ENCODE measurements around the gene BANF2.

DNA sequence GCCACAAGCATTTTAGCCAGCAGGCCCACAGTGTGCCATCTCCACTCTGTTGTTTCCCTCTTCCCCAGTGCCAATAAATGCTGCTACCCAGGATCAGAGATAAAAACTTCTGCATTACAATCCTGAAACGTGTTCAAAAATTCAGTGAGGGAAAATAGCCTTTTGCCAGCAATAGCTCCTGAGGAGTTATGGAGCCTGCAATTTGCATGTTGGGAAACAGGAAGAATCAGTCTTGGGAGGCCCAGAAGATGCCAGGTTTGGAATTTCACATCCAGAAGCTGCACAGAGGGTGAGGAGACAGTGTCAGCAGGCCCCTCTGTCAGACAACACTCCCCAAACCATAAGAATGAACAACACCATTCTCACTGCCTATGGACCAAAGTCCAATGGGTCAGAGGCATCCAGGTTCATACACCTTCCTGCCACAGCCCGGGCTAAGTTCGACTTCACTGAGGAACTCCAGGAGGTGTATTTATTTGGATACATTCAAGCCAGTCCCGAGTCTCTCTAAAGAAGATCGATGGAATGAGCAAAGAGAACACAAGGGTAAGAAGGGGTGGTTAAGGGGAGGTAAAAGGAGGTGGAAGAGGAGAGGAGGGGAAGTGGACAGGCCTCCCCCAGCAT lies 38.5 kb upstream of the BANF2 start:
- no peak for TF ChIP-seq MAFK (conservative IDR thresholded peaks at IDR 0.05 in 1 of 2, IDR thresholded peaks at IDR 0.05 in 1 of 2; ENCODE audit: low read length in 2 of 2)
- no peak for TF ChIP-seq RNF2 (conservative IDR thresholded peaks at IDR 0.05; ENCODE audit: low read depth)
- TF ChIP-seq ZNF224 (CRISPR knock-in tag; IDR thresholded peaks at IDR 0.05) = 0 out of 2 replicates have a peak, but pooled peaks have one; percentile 72
- TF ChIP-seq, protein P1, sequence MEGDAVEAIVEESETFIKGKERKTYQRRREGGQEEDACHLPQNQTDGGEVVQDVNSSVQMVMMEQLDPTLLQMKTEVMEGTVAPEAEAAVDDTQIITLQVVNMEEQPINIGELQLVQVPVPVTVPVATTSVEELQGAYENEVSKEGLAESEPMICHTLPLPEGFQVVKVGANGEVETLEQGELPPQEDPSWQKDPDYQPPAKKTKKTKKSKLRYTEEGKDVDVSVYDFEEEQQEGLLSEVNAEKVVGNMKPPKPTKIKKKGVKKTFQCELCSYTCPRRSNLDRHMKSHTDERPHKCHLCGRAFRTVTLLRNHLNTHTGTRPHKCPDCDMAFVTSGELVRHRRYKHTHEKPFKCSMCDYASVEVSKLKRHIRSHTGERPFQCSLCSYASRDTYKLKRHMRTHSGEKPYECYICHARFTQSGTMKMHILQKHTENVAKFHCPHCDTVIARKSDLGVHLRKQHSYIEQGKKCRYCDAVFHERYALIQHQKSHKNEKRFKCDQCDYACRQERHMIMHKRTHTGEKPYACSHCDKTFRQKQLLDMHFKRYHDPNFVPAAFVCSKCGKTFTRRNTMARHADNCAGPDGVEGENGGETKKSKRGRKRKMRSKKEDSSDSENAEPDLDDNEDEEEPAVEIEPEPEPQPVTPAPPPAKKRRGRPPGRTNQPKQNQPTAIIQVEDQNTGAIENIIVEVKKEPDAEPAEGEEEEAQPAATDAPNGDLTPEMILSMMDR (CRISPR knock-in tag; IDR thresholded peaks at IDR 0.05) = no peak
- no peak for TF ChIP-seq FOXK2 (IDR thresholded peaks at IDR 0.05)
- no peak for TF ChIP-seq ZNF101 (CRISPR knock-in tag; IDR thresholded peaks at IDR 0.05; ENCODE audit: borderline replicate concordance, low read depth)
- TF ChIP-seq PTBP1 (IDR thresholded peaks at IDR 0.05; ENCODE audit: low read depth, low read length, poor library complexity, severe bottlenecking) = no peak
- TF ChIP-seq KDM4B (CRISPR knock-in tag; IDR thresholded peaks at IDR 0.05) = peak; percentile 52; the same call in 1 of the 2 replicates
- 0 out of 2 replicates have a peak, but pooled peaks have one; percentile 34 for TF ChIP-seq SRY (CRISPR knock-in tag; IDR thresholded peaks at IDR 0.05)
- TF ChIP-seq ZNF788 (CRISPR knock-in tag; IDR thresholded peaks at IDR 0.05; ENCODE audit: borderline replicate concordance) = no peak
- peak in 1 of 2 experiments; percentile 9; a peak in 1 of 4 replicates for TF ChIP-seq POLR2A (IDR thresholded peaks at IDR 0.05; ENCODE audit: insufficient read depth in 1 of 2, low read depth in 2 of 2, low read length in 2 of 2)
- TF ChIP-seq TBX3 (IDR thresholded peaks at IDR 0.05; ENCODE audit: borderline replicate concordance) = no peak
- TF ChIP-seq, protein P2, sequence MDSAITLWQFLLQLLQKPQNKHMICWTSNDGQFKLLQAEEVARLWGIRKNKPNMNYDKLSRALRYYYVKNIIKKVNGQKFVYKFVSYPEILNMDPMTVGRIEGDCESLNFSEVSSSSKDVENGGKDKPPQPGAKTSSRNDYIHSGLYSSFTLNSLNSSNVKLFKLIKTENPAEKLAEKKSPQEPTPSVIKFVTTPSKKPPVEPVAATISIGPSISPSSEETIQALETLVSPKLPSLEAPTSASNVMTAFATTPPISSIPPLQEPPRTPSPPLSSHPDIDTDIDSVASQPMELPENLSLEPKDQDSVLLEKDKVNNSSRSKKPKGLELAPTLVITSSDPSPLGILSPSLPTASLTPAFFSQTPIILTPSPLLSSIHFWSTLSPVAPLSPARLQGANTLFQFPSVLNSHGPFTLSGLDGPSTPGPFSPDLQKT (CRISPR knock-in tag; IDR thresholded peaks at IDR 0.05; ENCODE audit: borderline replicate concordance) = no peak

Data from HepG2 (cell line).